ENCODE data around the gene PAX5. TPM values are rescaled to one million over a fixed set of nuclear protein-coding genes. Genes with fewer than 3 reads are reported as not detected.
A peak's percentile ranks its signal among the peaks of the same experiment; 100 is the strongest.

PAX5 gene
- total RNA-seq, 1 donor from 2014 or later, result 24.3 TPM

DNA sequence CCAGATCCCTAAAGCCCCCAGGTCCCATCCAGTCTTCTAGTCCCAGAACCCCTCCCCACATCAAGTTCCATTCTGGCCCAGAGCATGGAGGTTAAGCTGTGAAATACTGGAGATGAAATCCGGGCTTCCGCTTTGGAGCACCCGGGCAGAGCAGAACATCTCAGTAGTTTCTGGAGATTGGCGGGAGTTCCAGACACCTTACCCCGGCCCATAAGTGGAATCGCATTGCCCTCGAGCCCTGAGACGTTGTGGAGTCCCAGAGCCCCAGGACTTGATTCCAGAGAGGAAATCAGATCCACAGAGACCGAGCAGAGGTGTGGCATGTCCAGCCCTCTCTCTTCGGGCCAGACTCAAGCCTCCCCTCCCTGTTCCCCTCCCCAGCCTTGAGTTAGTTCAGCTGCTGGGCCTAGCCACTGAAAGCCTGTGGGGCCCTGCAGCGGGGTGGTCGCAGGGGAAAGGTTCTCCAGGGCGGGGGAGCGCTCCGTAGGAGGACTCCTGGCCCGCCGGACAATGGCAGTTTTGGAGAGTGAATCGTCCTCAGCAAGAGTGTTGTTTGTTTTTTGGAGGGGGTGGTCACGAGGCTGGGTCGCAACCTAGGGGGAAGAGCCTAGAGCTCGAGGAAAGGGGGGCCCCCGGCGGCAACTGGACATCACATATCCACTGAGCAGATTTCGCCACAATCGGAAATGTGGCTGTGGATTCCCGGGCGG is 1.0 kb upstream of the PAX5 start:
- TF ChIP-seq, protein P1, sequence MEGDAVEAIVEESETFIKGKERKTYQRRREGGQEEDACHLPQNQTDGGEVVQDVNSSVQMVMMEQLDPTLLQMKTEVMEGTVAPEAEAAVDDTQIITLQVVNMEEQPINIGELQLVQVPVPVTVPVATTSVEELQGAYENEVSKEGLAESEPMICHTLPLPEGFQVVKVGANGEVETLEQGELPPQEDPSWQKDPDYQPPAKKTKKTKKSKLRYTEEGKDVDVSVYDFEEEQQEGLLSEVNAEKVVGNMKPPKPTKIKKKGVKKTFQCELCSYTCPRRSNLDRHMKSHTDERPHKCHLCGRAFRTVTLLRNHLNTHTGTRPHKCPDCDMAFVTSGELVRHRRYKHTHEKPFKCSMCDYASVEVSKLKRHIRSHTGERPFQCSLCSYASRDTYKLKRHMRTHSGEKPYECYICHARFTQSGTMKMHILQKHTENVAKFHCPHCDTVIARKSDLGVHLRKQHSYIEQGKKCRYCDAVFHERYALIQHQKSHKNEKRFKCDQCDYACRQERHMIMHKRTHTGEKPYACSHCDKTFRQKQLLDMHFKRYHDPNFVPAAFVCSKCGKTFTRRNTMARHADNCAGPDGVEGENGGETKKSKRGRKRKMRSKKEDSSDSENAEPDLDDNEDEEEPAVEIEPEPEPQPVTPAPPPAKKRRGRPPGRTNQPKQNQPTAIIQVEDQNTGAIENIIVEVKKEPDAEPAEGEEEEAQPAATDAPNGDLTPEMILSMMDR (IDR thresholded peaks at IDR 0.05; ENCODE audit: partially characterized antibody, unreplicated experiment), result no peak
- Mint-ChIP-seq H3K9me3 (ENCODE audit: unreplicated experiment) (peaks cover 12% of the 10 kb centered on the region), H3K4me3 (ENCODE audit: unreplicated experiment) (peak overlapping the region; percentile 87), H3K27ac (ENCODE audit: unreplicated experiment) (peak overlapping the region; percentile 62), H3K36me3 (ENCODE audit: unreplicated experiment) (peaks cover 5% of the 10 kb centered on the region), H3K27me3 (ENCODE audit: unreplicated experiment) (peaks cover 23% of the 10 kb centered on the region), H3K4me1 (ENCODE audit: low read depth, unreplicated experiment) (peaks cover 16% of the 10 kb centered on the region)
- DNase-seq, result peak; percentile 31

DNA sequence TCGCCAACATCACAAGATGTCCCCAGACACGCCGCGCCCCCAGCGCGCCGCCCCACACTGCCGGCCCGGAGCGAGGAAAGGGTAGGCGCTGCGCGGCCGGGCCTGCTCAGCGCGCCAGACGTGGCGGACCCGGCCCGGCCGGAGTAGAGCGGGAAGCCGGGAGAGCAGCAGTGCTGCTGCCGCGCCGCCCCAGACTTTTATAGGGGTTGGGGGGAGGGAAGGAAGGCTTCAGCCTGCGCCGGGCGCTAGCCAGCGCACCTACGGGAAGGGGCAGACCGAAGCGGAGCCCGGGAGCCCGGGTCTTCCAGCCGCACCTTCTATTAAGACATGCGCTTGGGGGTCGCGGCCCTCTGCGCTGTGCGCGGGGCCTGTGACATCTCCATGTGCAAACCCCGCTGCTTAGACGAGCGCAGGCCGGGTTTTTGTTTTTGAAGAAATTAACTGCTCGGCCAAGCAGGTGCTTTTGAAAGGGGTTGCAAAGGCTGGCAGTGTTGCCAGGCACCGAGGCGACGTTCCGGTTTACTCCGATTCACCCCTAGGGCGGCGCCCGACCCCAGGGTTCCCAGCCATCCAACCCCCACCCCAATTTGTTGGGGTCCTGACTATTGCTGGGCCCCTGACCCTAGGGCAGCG is 353 bp upstream of the PAX5 start:
- H3K9me3 Mint-ChIP-seq (ENCODE audit: unreplicated experiment), result peaks cover 13% of the 10 kb centered on the region
- peaks cover 16% of the 10 kb centered on the region for H3K4me1 Mint-ChIP-seq (ENCODE audit: low read depth, unreplicated experiment)
- no peak overlapping the region for H3K27ac Mint-ChIP-seq (ENCODE audit: unreplicated experiment)
- peaks cover 5% of the 10 kb centered on the region for H3K36me3 Mint-ChIP-seq (ENCODE audit: unreplicated experiment)
- DNase-seq, result peak; percentile 57
- TF ChIP-seq, protein P1 (IDR thresholded peaks at IDR 0.05; ENCODE audit: partially characterized antibody, unreplicated experiment), result peak; percentile 52
- peaks cover 24% of the 10 kb centered on the region for H3K27me3 Mint-ChIP-seq (ENCODE audit: unreplicated experiment)
- H3K4me3 Mint-ChIP-seq (ENCODE audit: unreplicated experiment), result peak overlapping the region; percentile 87

DNA sequence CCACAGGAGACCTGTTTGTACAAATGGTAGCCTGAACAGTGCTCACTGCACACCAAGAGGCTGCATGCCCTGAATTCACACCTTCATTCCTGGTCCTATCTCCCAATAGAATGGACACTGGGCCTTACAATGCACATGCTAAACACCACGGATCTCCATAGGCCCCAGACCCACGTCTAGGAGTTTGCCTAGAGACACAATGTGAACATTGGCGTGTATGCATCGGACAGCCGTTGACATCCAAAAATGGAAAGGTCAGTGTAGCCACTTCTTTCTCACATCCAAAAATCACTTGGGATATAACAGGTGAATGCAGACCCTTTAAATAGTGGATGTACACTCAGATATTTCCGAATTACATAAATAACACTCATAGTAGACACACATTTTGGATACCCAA is 927 bp downstream of the PAX5 start:
- peaks cover 21% of the 10 kb centered on the region for H3K27me3 Mint-ChIP-seq (ENCODE audit: unreplicated experiment)
- H3K4me1 Mint-ChIP-seq (ENCODE audit: low read depth, unreplicated experiment), result peaks cover 21% of the 10 kb centered on the region
- peaks cover 10% of the 10 kb centered on the region for H3K9me3 Mint-ChIP-seq (ENCODE audit: unreplicated experiment)
- DNase-seq, result no peak
- TF ChIP-seq, protein P1 (IDR thresholded peaks at IDR 0.05; ENCODE audit: partially characterized antibody, unreplicated experiment), result no peak
- peaks cover 5% of the 10 kb centered on the region for H3K36me3 Mint-ChIP-seq (ENCODE audit: unreplicated experiment)
- no peak overlapping the region for H3K27ac Mint-ChIP-seq (ENCODE audit: unreplicated experiment)
- no peak overlapping the region for H3K4me3 Mint-ChIP-seq (ENCODE audit: unreplicated experiment)

DNA sequence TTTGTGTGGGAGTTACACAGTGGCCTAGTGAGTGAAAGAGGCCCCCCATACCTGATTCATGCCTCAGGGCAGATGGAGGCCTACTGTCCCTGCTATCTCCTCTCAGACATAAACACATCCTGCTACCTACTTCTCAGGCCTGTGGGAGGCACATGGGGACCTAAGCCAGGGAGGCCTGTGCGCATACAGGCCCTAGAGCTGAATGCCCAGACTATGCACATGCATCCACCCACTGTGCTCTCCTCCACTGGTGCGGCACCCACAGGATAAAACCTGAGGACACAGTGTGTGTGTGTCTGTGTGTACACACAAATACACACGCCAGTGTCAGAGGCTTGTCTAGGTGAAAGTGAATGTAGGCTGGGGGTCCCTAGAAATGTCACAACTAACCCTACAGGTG is 1.4 kb downstream of the PAX5 start:
- TF ChIP-seq, protein P1 (IDR thresholded peaks at IDR 0.05; ENCODE audit: partially characterized antibody, unreplicated experiment), result no peak
- Mint-ChIP-seq H3K4me1 (ENCODE audit: low read depth, unreplicated experiment) (peaks cover 22% of the 10 kb centered on the region), H3K9me3 (ENCODE audit: unreplicated experiment) (peaks cover 10% of the 10 kb centered on the region), H3K36me3 (ENCODE audit: unreplicated experiment) (peaks cover 5% of the 10 kb centered on the region), H3K4me3 (ENCODE audit: unreplicated experiment) (no peak overlapping the region), H3K27me3 (ENCODE audit: unreplicated experiment) (peaks cover 21% of the 10 kb centered on the region), H3K27ac (ENCODE audit: unreplicated experiment) (no peak overlapping the region)
- DNase-seq, result no peak

DNA sequence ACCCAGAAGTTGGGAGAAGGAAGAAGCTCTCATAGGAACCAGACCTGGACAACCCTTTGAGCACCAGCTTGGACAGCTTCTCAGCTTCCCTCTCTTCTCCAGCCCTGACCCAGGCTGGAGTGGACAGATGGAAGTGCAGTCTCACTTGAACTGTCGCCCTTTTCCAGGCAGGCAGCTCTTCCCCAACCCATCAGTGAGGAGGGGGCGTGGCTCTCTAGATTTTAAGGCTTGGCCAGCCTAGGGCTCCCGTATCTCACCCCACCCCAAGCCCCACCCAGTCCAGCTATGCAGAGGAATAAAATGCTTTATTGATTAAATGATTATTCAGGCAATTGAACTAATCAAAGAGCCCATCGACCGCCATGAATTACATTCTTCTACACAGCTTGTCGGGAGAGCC is 2.2 kb downstream of the PAX5 start:
- no peak overlapping the region for H3K27ac Mint-ChIP-seq (ENCODE audit: unreplicated experiment)
- no peak for DNase-seq
- H3K27me3 Mint-ChIP-seq (ENCODE audit: unreplicated experiment), result peaks cover 18% of the 10 kb centered on the region
- TF ChIP-seq, protein P1 (IDR thresholded peaks at IDR 0.05; ENCODE audit: partially characterized antibody, unreplicated experiment), result no peak
- H3K9me3 Mint-ChIP-seq (ENCODE audit: unreplicated experiment), result peaks cover 7% of the 10 kb centered on the region
- peaks cover 5% of the 10 kb centered on the region for H3K36me3 Mint-ChIP-seq (ENCODE audit: unreplicated experiment)
- peaks cover 19% of the 10 kb centered on the region for H3K4me1 Mint-ChIP-seq (ENCODE audit: low read depth, unreplicated experiment)
- no peak overlapping the region for H3K4me3 Mint-ChIP-seq (ENCODE audit: unreplicated experiment)
